Measurements from ENCODE around the gene PRPF31.

PRPF31 gene

GRCh38 chr19:54151362-54152035 lies 35.9 kb downstream of the PRPF31 start:
- TF ChIP-seq CTCF (IDR thresholded peaks at IDR 0.05; ENCODE audit: low read depth, low read length) = no peak
- in situ Hi-C loops (cut with HindIII; ENCODE audit: low sequenced_read_pairs) = no loop called here
- no peak for DNase-seq (ENCODE audit: low read depth, low spot score)
- H3K4me3 ChIP-seq (ENCODE audit: low read depth, low read length) = no peak overlapping the region

- TF ChIP-seq CTCF (IDR thresholded peaks at IDR 0.05; ENCODE audit: low read depth, low read length) = no peak
These were observed 36.7 kb downstream of the PRPF31 start for GRCh38 chr19:54152267-54152666.

GRCh38 chr19:54152878-54153524 lies 37.4 kb downstream of the PRPF31 start:
- no peak for TF ChIP-seq CTCF (IDR thresholded peaks at IDR 0.05; ENCODE audit: low read depth, low read length)
- DNase-seq (ENCODE audit: low read depth, low spot score) = no peak
- in situ Hi-C loops (cut with HindIII; ENCODE audit: low sequenced_read_pairs) = no loop called here
- no peak overlapping the region for H3K4me3 ChIP-seq (ENCODE audit: low read depth, low read length)

More at GRCh38 chr19:54152267-54152666, 36.7 kb downstream of the PRPF31 start:
- no peak overlapping the region for H3K4me3 ChIP-seq (ENCODE audit: low read depth, low read length)
- in situ Hi-C loops (cut with HindIII; ENCODE audit: low sequenced_read_pairs) = no loop called here
- DNase-seq (ENCODE audit: low read depth, low spot score) = no peak

GRCh38 chr19:54153731-54154326 lies 38.3 kb downstream of the PRPF31 start:
- in situ Hi-C loops (cut with HindIII; ENCODE audit: low sequenced_read_pairs) = no loop called here
- no peak overlapping the region for H3K4me3 ChIP-seq (ENCODE audit: low read depth, low read length)
- no peak for DNase-seq (ENCODE audit: low read depth, low spot score)
- no peak for TF ChIP-seq CTCF (IDR thresholded peaks at IDR 0.05; ENCODE audit: low read depth, low read length)

GRCh38 chr19:54154603-54155345 lies 39.2 kb downstream of the PRPF31 start:
- in situ Hi-C loops (cut with HindIII; ENCODE audit: low sequenced_read_pairs) = no loop called here
- no peak for TF ChIP-seq CTCF (IDR thresholded peaks at IDR 0.05; ENCODE audit: low read depth, low read length)
- H3K4me3 ChIP-seq (ENCODE audit: low read depth, low read length) = no peak overlapping the region
- no peak for DNase-seq (ENCODE audit: low read depth, low spot score)

GRCh38 chr19:54155694-54156093 lies 40.1 kb downstream of the PRPF31 start:
- in situ Hi-C loops (cut with HindIII; ENCODE audit: low sequenced_read_pairs) = no loop called here
- H3K4me3 ChIP-seq (ENCODE audit: low read depth, low read length) = no peak overlapping the region
- peak; percentile 4 for TF ChIP-seq CTCF (IDR thresholded peaks at IDR 0.05; ENCODE audit: low read depth, low read length)
- no peak for DNase-seq (ENCODE audit: low read depth, low spot score)
